Endothelial cell of umbilical vein (primary cell): ENCODE results near the gene WNT6. TPM values are rescaled to one million over a fixed set of nuclear protein-coding genes. Genes with fewer than 3 reads are reported as not detected.

ENCODE experiments used
- BruUV-seq: library from RNA; stranded (reverse); fragments of 400-500 nt; replicated peaks from 2 replicates; lab custom pipeline; 2021; lab: Mats Ljungman, UMichigan
- CTCF ChIA-PET: fragments of 300-600, 350-600 bp; sonication (Branson Sonifier 250); formaldehyde crosslinking; loops from one replicate; lab custom pipeline; 2021; ENCODE audit warnings: antibody characterized with exemption, inconsistent platforms; lab: Charles Lee
- POLR2A ChIA-PET: fragments of 300-600, 350-600 bp; sonication (Branson Sonifier 250); formaldehyde crosslinking; loops from one replicate; lab custom pipeline; 2021; ENCODE audit warnings: antibody characterized with exemption, inconsistent platforms; lab: Charles Lee
- DNase-seq: peaks from one replicate; pipeline ENCODE4 v3.0.0-alpha.2; 2011; ENCODE audit warnings: low read depth, low spot score
- FAIRE-seq: peaks from 2 replicates; lab custom pipeline; 2011; peaks lifted over from hg19 to GRCh38; lab: Jason Lieb, UNC
- H2AFZ ChIP-seq: 2 replicates; pipeline ENCODE4 v1.6.0; 2012; ENCODE audit warnings: low read depth, low read length, control low read depth, inconsistent platforms
- H3K27ac ChIP-seq: 2 replicates; pipeline ENCODE4 v1.5.1; 2011; ENCODE audit warnings: low read depth, mild to moderate bottlenecking, control low read depth, low read length, moderate library complexity; ENCODE audit not compliant: insufficient read depth
- H3K27me3 ChIP-seq, 2 experiments: 2 replicates each; pipeline versions ENCODE4 v1.6.0 to v1.6.1; 2011; ENCODE audit warnings: low read length in 2 of 2, mixed read lengths in 1 of 2; ENCODE audit not compliant: control insufficient read depth in 2 of 2, insufficient read depth in 2 of 2
- H3K36me3 ChIP-seq, 2 experiments: 2 replicates in 1 of 2; 3 replicates in 1 of 2; pipeline ENCODE4 v1.5.1; 2011; ENCODE audit warnings: low read length in 2 of 2, mild to moderate bottlenecking in 1 of 2, moderate library complexity in 1 of 2; ENCODE audit not compliant: control insufficient read depth in 2 of 2, insufficient read depth in 2 of 2; ENCODE audit errors: extremely low read depth in 1 of 2
- H3K4me1 ChIP-seq: 3 replicates; pipeline ENCODE4 v1.5.1; 2011; ENCODE audit warnings: mild to moderate bottlenecking, low read length; ENCODE audit not compliant: control insufficient read depth, insufficient read depth; ENCODE audit errors: extremely low read depth
- H3K4me2 ChIP-seq: 2 replicates; pipeline ENCODE4 v1.6.1; 2011; ENCODE audit warnings: low read length, control low read depth, mixed read lengths; ENCODE audit not compliant: insufficient read depth
- H3K4me3 ChIP-seq, 3 experiments: fragments of 200-600 bp in 1 of 3; sonication (generic), shearing (Covaris generic) in 1 of 3; replicated peaks in 1 of 3; 2 replicates each; pipeline ENCODE4 v1.5.1; 2011 to 2016; ENCODE audit warnings: control low read depth in 3 of 3, low read length in 3 of 3, mild to moderate bottlenecking in 2 of 3, inconsistent platforms in 1 of 3, low read depth in 1 of 3, moderate library complexity in 1 of 3; ENCODE audit not compliant: insufficient read depth in 1 of 3
- H3K79me2 ChIP-seq: 2 replicates; pipeline ENCODE4 v1.6.0; 2012; ENCODE audit warnings: low read length, inconsistent platforms; ENCODE audit not compliant: control insufficient read depth, insufficient read depth
- H3K9ac ChIP-seq: replicated peaks from 2 replicates; pipeline ENCODE3; 2011; ENCODE audit warnings: low read length, control low read depth; ENCODE audit not compliant: insufficient read depth; ENCODE audit errors: extremely low read depth
- H3K9me1 ChIP-seq: replicated peaks from 3 replicates; pipeline ENCODE4 v1.6.0; 2011; ENCODE audit warnings: mild to moderate bottlenecking, low read length; ENCODE audit not compliant: control insufficient read depth, insufficient read depth; ENCODE audit errors: extremely low read depth
- H3K9me3 ChIP-seq: replicated peaks from 2 replicates; pipeline ENCODE4 v1.5.1; 2012; ENCODE audit warnings: low read length, inconsistent platforms; ENCODE audit not compliant: control insufficient read depth, insufficient read depth
- H4K20me1 ChIP-seq: replicated peaks from 2 replicates; pipeline ENCODE3; 2011; ENCODE audit warnings: mild to moderate bottlenecking, low read length; ENCODE audit not compliant: control insufficient read depth, insufficient read depth; ENCODE audit errors: extremely low read depth
- EZH2 ChIP-seq: IDR thresholded peaks from 2 replicates; pipeline ENCODE4 v1.6.1; 2012; ENCODE audit warnings: borderline replicate concordance, low read depth, mild to moderate bottlenecking, moderate library complexity, low read length, inconsistent platforms; ENCODE audit not compliant: severe bottlenecking
- FOS ChIP-seq: IDR thresholded peaks from 2 replicates; pipeline ENCODE4 v1.6.1; 2011; ENCODE audit warnings: mild to moderate bottlenecking, low read length, moderate library complexity, borderline replicate concordance; ENCODE audit not compliant: insufficient read depth
- GATA2 ChIP-seq: IDR thresholded peaks from 2 replicates; pipeline ENCODE4 v1.7.0; 2011; ENCODE audit warnings: low read depth, mild to moderate bottlenecking, moderate library complexity, mixed read lengths, low read length; ENCODE audit not compliant: insufficient read length, insufficient read depth
- JUN ChIP-seq: IDR thresholded peaks from 2 replicates; pipeline ENCODE4 v1.6.1; 2011; ENCODE audit warnings: borderline replicate concordance, low read depth; ENCODE audit not compliant: insufficient read length, insufficient read depth
- MAX ChIP-seq: IDR thresholded peaks from 2 replicates; pipeline ENCODE4 v1.6.1; 2011; ENCODE audit not compliant: insufficient read depth, insufficient read length
- MYC ChIP-seq: IDR thresholded peaks from one replicate; pipeline ENCODE4 v1.6.1; 2011; ENCODE audit warnings: mild to moderate bottlenecking, low read depth, low read length
- POLR2A ChIP-seq: IDR thresholded peaks from 2 replicates; pipeline ENCODE4 v1.6.1; 2012; ENCODE audit warnings: low read depth, mild to moderate bottlenecking, control low read depth, low read length
- POLR2AphosphoS5 ChIP-seq: IDR thresholded peaks from 2 replicates; pipeline ENCODE4 v1.6.1; 2012; ENCODE audit warnings: low read depth, mild to moderate bottlenecking, control low read depth, low read length, moderate library complexity; ENCODE audit not compliant: insufficient read depth
- dilution Hi-C: fragments of 300-500 bp; cut with MboI; formaldehyde crosslinking; loops from one replicate; pipeline ENCODE4 v1.15.0; 2019; ENCODE audit warnings: low sequenced_read_pairs; ENCODE audit not compliant: extremely low pct_ligation_motif_present
- intact Hi-C: fragments of 100-400 bp; cut with micrococcal nuclease; formaldehyde crosslinking; loops from one replicate; pipeline ENCODE4 v1.10.0; 2022
- polyA plus RNA-seq, 4 experiments: library from polyadenylated mRNA; depleted of rRNA in 3 of 4; stranded (reverse) in 3 of 4; unstranded in 1 of 4; fragments of >200 nt; gene quantifications; 2 replicates each; pipeline versions ENCODE4 v1.2.1 to v1.2.3, GENCODE V29; 2011 to 2012; ENCODE audit warnings: missing spikeins in 1 of 4
- total RNA-seq: library from RNA; stranded (reverse); gene quantifications from 2 replicates; pipeline ENCODE4 v1.2.3, GENCODE V29; 2021
- TF ChIP-seq, protein P1 (sequence below), 2 donors: IDR thresholded peaks; 1 replicate in 1 of 2; 2 replicates in 1 of 2; pipeline ENCODE4 v1.5.1; 2011; ENCODE audit warnings: low read length in 2 of 2, mild to moderate bottlenecking in 2 of 2, moderate library complexity in 2 of 2, control low read depth in 1 of 2, inconsistent platforms in 1 of 2, low read depth in 1 of 2; ENCODE audit not compliant: insufficient read depth in 1 of 2; ENCODE audit errors: extremely low read depth in 1 of 2

Gene WNT6
- total and polyA plus RNA-seq, 2 donors (not counting 3 experiments of a cell fraction or from before 2014, with no cell fraction given), result not detected

- H2AFZ ChIP-seq, result no peak overlapping the region
- H3K4me1 ChIP-seq, result no peaks in the 10 kb centered on the region
- H3K36me3 ChIP-seq, result no peaks in the 10 kb centered on the region
- ChIA-PET POLR2A (no interaction called here), CTCF (interaction anchor here (1.3 to 10.0 kb wide), 5 partner anchors 11 to 89 kb away, joined by 4 to 362 read pairs (median 5); partner anchors contain the start of gene WNT10A)
- H3K4me2 ChIP-seq, result no peak overlapping the region
- no peak overlapping the region for H3K27ac ChIP-seq
- peaks cover 60 to 76% of the 10 kb centered on the region in 2 experiments for H3K27me3 ChIP-seq
- DNase-seq (no peak), FAIRE-seq (no peak)
- no peaks in the 10 kb centered on the region for H4K20me1 ChIP-seq
- no peaks in the 10 kb centered on the region for H3K9me1 ChIP-seq
- dilution Hi-C loops, result no loop called here
- BruUV-seq, result no TSS peak
- H3K9ac ChIP-seq, result no peak overlapping the region
- no peak for TF ChIP-seq POLR2AphosphoS5
- TF ChIP-seq EZH2, result no peak
- TF ChIP-seq, protein P1, sequence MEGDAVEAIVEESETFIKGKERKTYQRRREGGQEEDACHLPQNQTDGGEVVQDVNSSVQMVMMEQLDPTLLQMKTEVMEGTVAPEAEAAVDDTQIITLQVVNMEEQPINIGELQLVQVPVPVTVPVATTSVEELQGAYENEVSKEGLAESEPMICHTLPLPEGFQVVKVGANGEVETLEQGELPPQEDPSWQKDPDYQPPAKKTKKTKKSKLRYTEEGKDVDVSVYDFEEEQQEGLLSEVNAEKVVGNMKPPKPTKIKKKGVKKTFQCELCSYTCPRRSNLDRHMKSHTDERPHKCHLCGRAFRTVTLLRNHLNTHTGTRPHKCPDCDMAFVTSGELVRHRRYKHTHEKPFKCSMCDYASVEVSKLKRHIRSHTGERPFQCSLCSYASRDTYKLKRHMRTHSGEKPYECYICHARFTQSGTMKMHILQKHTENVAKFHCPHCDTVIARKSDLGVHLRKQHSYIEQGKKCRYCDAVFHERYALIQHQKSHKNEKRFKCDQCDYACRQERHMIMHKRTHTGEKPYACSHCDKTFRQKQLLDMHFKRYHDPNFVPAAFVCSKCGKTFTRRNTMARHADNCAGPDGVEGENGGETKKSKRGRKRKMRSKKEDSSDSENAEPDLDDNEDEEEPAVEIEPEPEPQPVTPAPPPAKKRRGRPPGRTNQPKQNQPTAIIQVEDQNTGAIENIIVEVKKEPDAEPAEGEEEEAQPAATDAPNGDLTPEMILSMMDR (IDR thresholded peaks at IDR 0.05; ENCODE audit: extremely low read depth in 1 of 2, insufficient read depth in 1 of 2, low read depth in 1 of 2, low read length in 2 of 2), result no peak
- no peak for TF ChIP-seq MAX
- no peak for TF ChIP-seq FOS
- no peak for TF ChIP-seq POLR2A
- no peak for TF ChIP-seq GATA2
- TF ChIP-seq JUN, result no peak
- TF ChIP-seq MYC, result no peak
- no peaks in the 10 kb centered on the region for H3K79me2 ChIP-seq
- no peak overlapping the region for H3K4me3 ChIP-seq
- no peaks in the 10 kb centered on the region for H3K9me3 ChIP-seq
- intact Hi-C loops, result no loop called here
These were observed 31.9 kb downstream of the WNT6 start for GRCh38 chr2:218891275-218892135.
